Erythroblast (primary cell): ENCODE results near the gene ART4.

Source experiments
- GATA1 ChIP-seq: IDR thresholded peaks from 2 replicates; pipeline ENCODE4 v1.6.1; 2011; ENCODE audit warnings: low read depth, mild to moderate bottlenecking, control low read depth, low read length, moderate library complexity
- POLR2A ChIP-seq: IDR thresholded peaks from 2 replicates; pipeline ENCODE4 v1.6.1; 2011; ENCODE audit warnings: mild to moderate bottlenecking, low read length

- no peak for TF ChIP-seq POLR2A
- no peak for TF ChIP-seq GATA1
Observed at GRCh38 chr12:14849661-14850060, 6.3 kb upstream of the ART4 start.
